IMR-90 (cell line): ENCODE results near the gene VASN. TPM values are rescaled to one million over a fixed set of nuclear protein-coding genes. Genes with fewer than 3 reads are reported as not detected.

Source experiments
- ATAC-seq: fragments of 200-7000 bp; cut with Tn5 transposase; 2 replicates; pipeline ENCODE4 v1.9.1; 2020; ENCODE audit warnings: low read depth, mild to moderate bottlenecking, moderate library complexity
- BruUV-seq: library from RNA; stranded (reverse); fragments of 400-500 nt; replicated peaks from 2 replicates; lab custom pipeline; 2021; lab: Mats Ljungman, UMichigan
- CTCF ChIA-PET: fragments of 300-600 bp; formaldehyde crosslinking; extraction: SDS; loops from one replicate; lab custom pipeline; 2021; ENCODE audit warnings: antibody characterized with exemption; lab: Yijun Ruan, JAX
- POLR2A ChIA-PET: fragments of 300-600 bp; sonication (Branson Sonifier 250); formaldehyde crosslinking; loops from one replicate; lab custom pipeline; 2022; ENCODE audit warnings: antibody characterized with exemption; ENCODE audit not compliant: unreplicated experiment; lab: Charles Lee
- DNase-seq: peaks from one replicate; pipeline ENCODE4 v3.0.0; 2013
- H2AFZ ChIP-seq: replicated peaks from 2 replicates; pipeline ENCODE3; 2013; ENCODE audit warnings: low read length, mild to moderate bottlenecking; ENCODE audit not compliant: poor library complexity
- H2AK5ac ChIP-seq: 2 replicates; pipeline ENCODE4 v1.6.1; 2013; ENCODE audit warnings: low read depth, low read length, inconsistent platforms
- H2AK9ac ChIP-seq: replicated peaks from 2 replicates; pipeline ENCODE3; 2013; ENCODE audit warnings: mild to moderate bottlenecking, low read depth, low read length, moderate library complexity; ENCODE audit not compliant: poor library complexity
- H2BK120ac ChIP-seq: 2 replicates; pipeline ENCODE4 v1.6.1; 2013; ENCODE audit warnings: low read depth, low read length, inconsistent platforms
- H2BK15ac ChIP-seq: 3 replicates; pipeline ENCODE4 v1.6.1; 2013; ENCODE audit warnings: low read depth, low read length, inconsistent platforms
- H2BK20ac ChIP-seq: 2 replicates; pipeline ENCODE4 v1.6.1; 2013; ENCODE audit warnings: low read depth, mild to moderate bottlenecking, inconsistent platforms, low read length, moderate library complexity
- H2BK5ac ChIP-seq: 2 replicates; pipeline ENCODE4 v1.6.1; 2013; ENCODE audit warnings: mild to moderate bottlenecking, low read depth, low read length, inconsistent platforms; ENCODE audit not compliant: poor library complexity, severe bottlenecking
- H3K14ac ChIP-seq: replicated peaks from 2 replicates; pipeline ENCODE4 v1.6.1; 2013; ENCODE audit warnings: low read depth, low read length, inconsistent platforms
- H3K18ac ChIP-seq: 2 replicates; pipeline ENCODE4 v1.6.1; 2013; ENCODE audit warnings: low read depth, low read length, control low read depth
- H3K23ac ChIP-seq: 2 replicates; pipeline ENCODE4 v1.6.1; 2013; ENCODE audit warnings: low read depth, low read length, inconsistent platforms
- H3K27ac ChIP-seq: 2 replicates; pipeline ENCODE4 v1.5.1; 2013; ENCODE audit warnings: mild to moderate bottlenecking, control low read depth, low read length; ENCODE audit not compliant: insufficient read depth
- H3K27me3 ChIP-seq: 2 replicates; pipeline ENCODE4 v1.6.1; 2013; ENCODE audit warnings: low read length; ENCODE audit not compliant: control insufficient read depth, insufficient read depth
- H3K36me3 ChIP-seq: 2 replicates; pipeline ENCODE4 v1.6.1; 2013; ENCODE audit warnings: low read length, mixed read lengths; ENCODE audit not compliant: control insufficient read depth, insufficient read depth
- H3K4ac ChIP-seq: 2 replicates; pipeline ENCODE4 v1.6.1; 2013; ENCODE audit warnings: low read depth, low read length, inconsistent platforms
- H3K4me1 ChIP-seq: 2 replicates; pipeline ENCODE4 v1.6.1; 2013; ENCODE audit warnings: low read length, mixed read lengths; ENCODE audit not compliant: control insufficient read depth, insufficient read depth
- H3K4me2 ChIP-seq: 2 replicates; pipeline ENCODE4 v1.6.1; 2013; ENCODE audit warnings: low read depth, mild to moderate bottlenecking, control low read depth, low read length, moderate library complexity
- H3K4me3 ChIP-seq: 2 replicates; pipeline ENCODE4 v1.5.1; 2013; ENCODE audit warnings: low read depth, mild to moderate bottlenecking, control low read depth, low read length, moderate library complexity; ENCODE audit not compliant: insufficient read depth
- H3K56ac ChIP-seq: 2 replicates; pipeline ENCODE4 v1.6.1; 2013; ENCODE audit warnings: low read length, inconsistent platforms; ENCODE audit not compliant: insufficient read depth; ENCODE audit errors: extremely low read depth
- H3K79me1 ChIP-seq, 2 experiments: 2 replicates each; pipeline ENCODE4 v1.6.1; 2013; ENCODE audit warnings: low read length in 2 of 2, inconsistent platforms in 1 of 2, low read depth in 1 of 2
- H3K9ac ChIP-seq: 2 replicates; pipeline ENCODE4 v1.6.1; 2013; ENCODE audit warnings: low read depth, low read length, control low read depth
- H3K9me1 ChIP-seq: 2 replicates; pipeline ENCODE4 v1.6.1; 2013; ENCODE audit warnings: low read length, inconsistent platforms; ENCODE audit not compliant: insufficient read depth
- H3K9me3 ChIP-seq: 2 replicates; pipeline ENCODE4 v1.6.1; 2013; ENCODE audit warnings: low read length; ENCODE audit not compliant: control insufficient read depth, insufficient read depth
- H4K20me1 ChIP-seq: 2 replicates; pipeline ENCODE4 v1.6.1; 2013; ENCODE audit warnings: low read length, inconsistent platforms; ENCODE audit not compliant: insufficient read depth
- H4K5ac ChIP-seq: 2 replicates; pipeline ENCODE4 v1.6.1; 2013; ENCODE audit warnings: mild to moderate bottlenecking, low read depth, low read length, control low read depth
- H4K8ac ChIP-seq, 2 experiments: 2 replicates each; pipeline ENCODE4 v1.6.1; 2013; ENCODE audit warnings: low read depth in 2 of 2, low read length in 2 of 2, control low read depth in 1 of 2, inconsistent platforms in 1 of 2
- H4K91ac ChIP-seq: 2 replicates; pipeline ENCODE4 v1.6.1; 2013; ENCODE audit warnings: low read depth, low read length, inconsistent platforms; ENCODE audit not compliant: insufficient read depth
- BHLHE40 ChIP-seq: fragments of 150-350 bp; IDR thresholded peaks from 2 replicates; pipeline ENCODE4 v1.6.1; 2016; ENCODE audit warnings: mild to moderate bottlenecking, low read depth, low read length
- CEBPB ChIP-seq: IDR thresholded peaks from 2 replicates; pipeline ENCODE4 v1.6.1; 2012; ENCODE audit warnings: low read depth, low read length, improper control_type of control experiment
- CHD1 ChIP-seq: IDR thresholded peaks from 2 replicates; pipeline ENCODE4 v1.6.1; 2012; ENCODE audit warnings: low read depth, low read length, improper control_type of control experiment
- FOS ChIP-seq: fragments of 150-350 bp; IDR thresholded peaks from 2 replicates; pipeline ENCODE4 v1.6.1; 2016; ENCODE audit warnings: low read depth, low read length
- MAFK ChIP-seq: IDR thresholded peaks from 2 replicates; pipeline ENCODE4 v1.6.1; 2012; ENCODE audit warnings: low read depth, low read length, improper control_type of control experiment
- MAZ ChIP-seq: IDR thresholded peaks from 2 replicates; pipeline ENCODE4 v1.6.1; 2012; ENCODE audit warnings: low read depth, mild to moderate bottlenecking, low read length, improper control_type of control experiment, moderate library complexity, borderline replicate concordance
- MXI1 ChIP-seq: IDR thresholded peaks from 2 replicates; pipeline ENCODE4 v1.6.1; 2012; ENCODE audit warnings: low read depth, mild to moderate bottlenecking, low read length, moderate library complexity, borderline replicate concordance
- NFE2L2 ChIP-seq: fragments of 150-350 bp; IDR thresholded peaks from 2 replicates; pipeline ENCODE4 v1.6.1; 2016; ENCODE audit warnings: low read depth, mild to moderate bottlenecking, low read length
- POLR2A ChIP-seq: IDR thresholded peaks from 2 replicates; pipeline ENCODE4 v1.6.1; 2012; ENCODE audit warnings: mild to moderate bottlenecking, low read depth, low read length
- RAD21 ChIP-seq: IDR thresholded peaks from 2 replicates; pipeline ENCODE4 v1.6.1; 2012; ENCODE audit warnings: low read length, improper control_type of control experiment
- RCOR1 ChIP-seq: IDR thresholded peaks from 2 replicates; pipeline ENCODE4 v1.6.1; 2012; ENCODE audit warnings: mild to moderate bottlenecking, low read length, improper control_type of control experiment; ENCODE audit not compliant: insufficient replicate concordance
- RFX5 ChIP-seq: IDR thresholded peaks from 2 replicates; pipeline ENCODE4 v1.8.0; 2012; ENCODE audit warnings: low read depth, mild to moderate bottlenecking, low read length, moderate library complexity
- SMC3 ChIP-seq: fragments of 150-350 bp; IDR thresholded peaks from 2 replicates; pipeline ENCODE4 v1.6.1; 2016; ENCODE audit warnings: low read depth, mild to moderate bottlenecking, antibody characterized with exemption, low read length, moderate library complexity
- WGBS, 2 experiments: methylation state at CpG; one replicate each; pipeline versions ENCODE4 v1.1.5 to v1.1.7; 2013; ENCODE audit warnings: missing lambda C conversion rate in 2 of 2; ENCODE audit not compliant: insufficient read length in 1 of 2; ENCODE audit errors: extremely low coverage in 2 of 2; 5-methylcytosine and 5-hydroxymethylcytosine counted together
- dilution Hi-C: fragments of 300-500 bp; cut with HindIII; formaldehyde crosslinking; loops from one replicate; pipeline ENCODE4 v1.14.3; 2018; ENCODE audit warnings: low sequenced_read_pairs; ENCODE audit not compliant: unreplicated experiment
- in situ Hi-C: fragments of 300-500 bp; cut with MboI; formaldehyde crosslinking; loops from 3 replicates; pipeline ENCODE4 v1.14.3; 2019; ENCODE audit warnings: low sequenced_read_pairs, inconsistent platforms, mixed read lengths
- intact Hi-C: fragments of 100-400 bp; cut with micrococcal nuclease; formaldehyde crosslinking; loops from 2 replicates; pipeline ENCODE4 v1.10.0; 2022
- polyA plus RNA-seq, 3 experiments: library from polyadenylated mRNA; depleted of rRNA; stranded (reverse); fragments of >200 nt; gene quantifications; 2 replicates each; pipeline ENCODE4 v1.2.3, GENCODE V29; 2012; ENCODE audit warnings: low replicate concordance in 1 of 3
- total RNA-seq: library from RNA; depleted of rRNA; stranded (reverse); fragments of >200 nt; gene quantifications from 2 replicates; pipeline ENCODE4 v1.2.3, GENCODE V29; 2012

Gene VASN
- total and polyA plus RNA-seq, 2 of the 4 experiments (the other 2 are of a cell fraction), result 9.3 to 87.2 TPM

DNA sequence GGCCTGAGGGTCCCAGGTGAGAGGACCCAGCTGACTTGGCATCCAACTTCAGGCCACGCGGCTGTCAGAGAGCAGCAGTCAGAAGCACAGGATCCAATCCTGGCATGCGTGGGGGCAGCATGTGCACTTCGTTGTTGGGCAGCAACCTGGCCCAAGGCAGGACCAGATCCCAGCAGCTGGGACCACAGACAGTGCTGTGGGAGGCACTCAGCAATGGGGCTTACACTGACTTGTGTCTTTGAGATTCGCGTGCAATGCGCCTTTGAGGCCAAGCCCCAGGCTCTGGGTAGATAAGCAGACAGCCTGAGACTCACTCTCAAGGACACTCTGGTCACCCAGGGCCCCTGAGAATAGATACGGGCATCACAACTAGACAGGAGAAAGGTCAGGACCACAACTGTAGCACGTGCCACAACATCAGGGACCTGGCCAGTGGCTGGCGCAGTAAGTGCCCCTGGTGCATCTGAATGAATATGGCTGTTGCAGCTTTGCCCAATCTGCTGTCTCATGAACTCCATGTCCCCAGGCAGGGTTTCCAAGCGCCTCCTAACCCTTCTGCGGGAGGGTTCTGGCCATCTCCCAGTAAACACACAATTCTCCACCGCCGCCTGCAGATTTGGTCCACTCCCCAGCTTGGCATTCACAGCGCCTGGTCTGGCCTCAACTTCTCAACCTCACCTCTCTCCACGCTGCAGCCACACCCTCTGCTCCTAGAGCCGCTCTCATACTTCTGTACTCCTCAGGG, 23.7 kb upstream of the VASN start (continued):
- no peak for TF ChIP-seq SMC3

DNA sequence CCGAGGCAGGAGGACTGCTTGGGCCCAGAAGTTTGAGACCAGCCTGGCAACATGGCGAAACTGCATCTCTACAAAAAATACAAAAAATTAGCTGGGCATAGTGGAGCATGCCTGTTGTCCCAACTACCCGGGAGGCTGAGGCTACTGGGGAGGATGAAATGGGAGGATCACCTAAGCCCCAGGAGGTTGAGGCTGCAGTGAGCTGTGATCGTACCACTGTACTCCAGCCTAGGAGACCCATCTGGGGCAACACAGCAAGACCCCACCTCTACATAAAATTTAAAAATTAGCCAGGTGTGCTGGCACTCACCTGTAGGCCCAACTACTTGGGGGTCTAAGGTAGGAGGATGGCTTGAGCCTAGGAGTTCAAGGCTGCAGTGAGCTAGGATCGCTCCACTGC, 22.3 kb upstream of the VASN start:
- no TSS peak for BruUV-seq
- dilution Hi-C loops (no loop called here), intact Hi-C loops (no loop called here), in situ Hi-C loops (no loop called here)
- H3K27ac ChIP-seq, result no peak overlapping the region
- CTCF ChIA-PET, result no interaction called here
- H2AFZ ChIP-seq, result no peak overlapping the region
- H4K91ac ChIP-seq, result no peak overlapping the region
- no peak overlapping the region for H3K23ac ChIP-seq
- no peaks in the 10 kb centered on the region for H3K9me3 ChIP-seq
- peaks cover 49% of the 10 kb centered on the region for H4K20me1 ChIP-seq
- H3K9ac ChIP-seq, result no peak overlapping the region
- no peak overlapping the region for H3K4ac ChIP-seq
- peaks cover 22 to 61% of the 10 kb centered on the region in 2 experiments for H3K79me1 ChIP-seq
- no peak overlapping the region for H3K56ac ChIP-seq
- TF ChIP-seq SMC3 (no peak), MAFK (no peak), RAD21 (no peak), FOS (no peak), BHLHE40 (no peak), RCOR1 (no peak), MAZ (no peak), POLR2A (no peak), RFX5 (no peak), MXI1 (no peak), NFE2L2 (no peak), CEBPB (no peak), CHD1 (no peak)
- DNase-seq (no peak), ATAC-seq (no peak)
- H4K5ac ChIP-seq, result no peak overlapping the region
- H2AK9ac ChIP-seq, result no peak overlapping the region
- no peak overlapping the region for H2BK15ac ChIP-seq
- H3K4me3 ChIP-seq, result no peak overlapping the region
- H2AK5ac ChIP-seq, result no peak overlapping the region
- WGBS, 2 experiments, result no CpG with 5 or more reads among the region's 5 CpGs
- no peak overlapping the region for H4K8ac ChIP-seq
- no peak overlapping the region for H3K14ac ChIP-seq
- no peaks in the 10 kb centered on the region for H3K27me3 ChIP-seq
- no peak overlapping the region for H2BK20ac ChIP-seq
- peaks cover 12% of the 10 kb centered on the region; the same call in 1 of the 2 replicates for H3K9me1 ChIP-seq
- no peaks in the 10 kb centered on the region; the same call in 1 of the 2 replicates for H3K36me3 ChIP-seq
- H3K4me1 ChIP-seq, result peaks cover 10% of the 10 kb centered on the region
- no peak overlapping the region for H2BK5ac ChIP-seq
- POLR2A ChIA-PET, result no interaction called here
- no peak overlapping the region for H3K18ac ChIP-seq
- no peak overlapping the region for H2BK120ac ChIP-seq
- no peak overlapping the region for H3K4me2 ChIP-seq
